GM18907 (cell line): Measurements from ENCODE around the gene ATP11A.
"Not testable (repeated sequence)": the region's sequence is repeated elsewhere in the genome, so short reads cannot be mapped to it uniquely, and the experiment has no call there.

ENCODE experiments used
- ATAC-seq: cut with Tn5 transposase; IDR thresholded peaks from one replicate; pipeline ENCODE4 v1.9.1; 2021; ENCODE audit warnings: mild to moderate bottlenecking, moderate library complexity; ENCODE audit not compliant: unreplicated experiment

ATP11A gene

DNA sequence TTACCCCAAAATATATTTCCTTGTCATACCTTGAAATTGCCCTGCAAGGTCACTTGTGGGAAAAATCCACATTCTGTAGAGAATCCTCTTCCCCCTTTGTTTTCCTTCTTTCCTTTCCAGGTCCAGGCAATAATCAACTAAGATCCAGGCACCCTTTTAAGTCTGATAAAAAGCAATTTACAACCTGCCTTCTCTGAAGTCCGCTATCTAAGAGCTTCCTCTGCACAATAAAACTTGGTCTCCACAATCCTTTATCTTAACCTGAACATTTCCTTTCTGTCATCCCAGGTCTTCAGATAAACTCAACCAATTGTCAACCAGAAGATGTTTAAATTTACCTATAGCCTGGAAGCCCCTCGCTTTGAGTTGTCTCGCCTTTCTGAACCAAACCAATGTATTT lies 19.5 kb downstream of the ATP11A start:
- ATAC-seq: not testable (repeated sequence)

DNA sequence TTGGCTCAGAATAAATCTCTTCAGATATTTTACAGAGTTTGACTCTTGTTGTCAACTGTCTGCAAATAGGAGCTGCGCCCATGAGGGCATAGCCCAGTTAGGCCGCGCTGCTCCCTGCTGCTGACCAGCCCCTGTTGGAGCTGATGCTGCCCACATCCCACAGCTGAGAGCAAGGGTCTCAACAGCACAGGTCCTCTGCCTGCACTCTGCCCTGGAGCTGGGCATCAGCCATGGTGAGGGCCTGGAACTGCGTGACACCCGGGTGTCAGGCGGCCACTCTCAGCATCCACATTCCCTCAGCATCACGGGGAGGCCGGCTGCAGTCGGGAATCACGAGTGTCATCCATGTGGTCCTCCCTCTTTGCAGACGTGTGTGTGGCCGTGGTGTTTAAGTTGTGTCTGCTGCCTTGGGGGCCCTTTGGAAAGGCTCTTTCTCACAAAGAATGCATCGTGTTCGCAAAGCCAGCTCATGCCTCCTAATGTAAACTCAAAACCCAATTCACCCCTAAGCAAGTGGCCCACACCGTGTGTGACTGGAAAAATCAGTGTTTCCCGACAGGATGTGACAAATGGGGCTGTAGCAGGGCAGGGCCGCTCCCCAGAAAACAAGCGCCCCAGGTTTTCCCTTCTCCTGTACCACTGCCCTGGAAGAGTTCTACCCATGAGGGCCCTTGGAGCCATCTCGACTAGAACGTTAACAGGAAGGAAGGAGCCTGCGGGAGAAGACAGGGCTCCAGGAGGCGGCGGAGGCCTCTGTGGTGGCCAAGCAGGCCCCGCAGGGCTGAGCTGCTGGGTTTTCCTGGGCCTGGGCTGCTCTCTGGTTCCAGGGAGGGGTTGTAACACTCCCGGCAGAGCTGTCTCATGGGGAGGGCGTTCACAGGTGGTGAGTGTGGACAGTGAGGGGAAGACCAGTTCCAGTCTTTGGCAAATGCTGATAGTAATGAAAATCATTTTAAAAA lies 20.3 kb downstream of the ATP11A start:
- ATAC-seq: no peak

DNA sequence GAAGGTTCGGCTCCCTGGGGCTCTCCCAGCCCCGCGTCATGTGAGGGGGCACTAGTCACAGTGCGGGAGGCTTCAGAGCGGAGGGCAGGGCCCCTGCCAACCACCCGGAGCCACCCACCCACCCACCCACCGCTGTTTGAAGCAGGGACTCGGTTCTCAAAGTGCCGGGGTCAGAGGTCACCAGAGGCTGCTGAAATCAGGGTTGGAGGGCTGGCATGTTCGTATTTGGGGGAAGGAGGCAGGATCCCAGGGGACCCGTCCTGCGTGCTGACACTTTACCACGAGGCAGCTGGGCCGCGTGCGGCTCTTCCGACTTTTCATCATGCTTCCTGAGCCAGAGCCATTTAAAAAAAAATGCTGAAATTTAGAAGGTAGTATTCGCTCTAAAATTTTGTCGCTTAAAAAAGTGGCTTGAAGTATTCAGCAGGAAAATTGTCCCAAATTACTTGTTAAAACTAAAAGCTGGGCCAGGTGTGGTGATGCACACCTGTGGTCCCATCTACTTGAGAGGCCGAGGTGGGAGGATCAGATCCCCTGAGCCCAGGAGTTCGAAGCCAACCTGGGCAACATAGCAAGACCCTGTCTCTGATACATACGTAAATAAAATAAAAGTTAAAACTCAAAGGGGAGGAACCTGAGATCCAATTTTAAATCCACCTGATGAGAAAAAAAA lies 21.2 kb downstream of the ATP11A start:
- ATAC-seq: no peak

DNA sequence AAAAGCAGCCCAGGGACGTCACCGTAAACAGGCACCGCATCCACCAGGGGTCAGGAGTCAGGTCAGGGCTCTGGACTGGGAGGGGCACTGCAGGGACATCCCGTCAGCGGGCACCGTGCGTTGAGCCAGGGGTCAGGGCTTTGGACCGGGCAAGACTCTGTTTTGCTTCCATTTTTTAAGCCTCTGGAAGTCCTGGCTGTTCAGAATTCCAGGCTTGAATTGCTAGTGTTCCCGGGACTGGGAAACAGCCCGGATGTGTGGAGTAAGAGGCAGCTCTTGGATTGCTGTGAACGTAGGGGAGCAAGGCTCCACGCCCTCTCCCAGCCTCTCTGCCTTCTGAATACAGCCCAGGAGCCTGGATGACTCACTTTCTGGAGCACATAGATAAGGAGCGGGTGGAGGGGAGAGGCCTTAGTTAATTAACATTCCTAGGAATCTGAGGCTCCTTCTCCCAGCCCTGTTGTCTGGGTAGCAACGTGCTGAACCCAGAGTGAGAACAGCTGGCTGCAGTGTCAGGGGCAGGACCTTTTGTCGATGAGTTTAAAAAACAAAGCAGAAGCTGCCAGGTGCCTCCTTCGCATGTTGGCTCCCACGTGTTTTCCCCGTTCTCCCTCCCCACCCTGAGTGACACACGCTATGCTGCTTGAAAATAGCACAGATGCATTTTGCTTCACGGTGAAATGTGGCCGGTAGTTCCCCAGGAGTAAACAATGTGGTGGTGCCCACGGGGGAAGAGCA lies 21.9 kb downstream of the ATP11A start:
- no peak for ATAC-seq

DNA sequence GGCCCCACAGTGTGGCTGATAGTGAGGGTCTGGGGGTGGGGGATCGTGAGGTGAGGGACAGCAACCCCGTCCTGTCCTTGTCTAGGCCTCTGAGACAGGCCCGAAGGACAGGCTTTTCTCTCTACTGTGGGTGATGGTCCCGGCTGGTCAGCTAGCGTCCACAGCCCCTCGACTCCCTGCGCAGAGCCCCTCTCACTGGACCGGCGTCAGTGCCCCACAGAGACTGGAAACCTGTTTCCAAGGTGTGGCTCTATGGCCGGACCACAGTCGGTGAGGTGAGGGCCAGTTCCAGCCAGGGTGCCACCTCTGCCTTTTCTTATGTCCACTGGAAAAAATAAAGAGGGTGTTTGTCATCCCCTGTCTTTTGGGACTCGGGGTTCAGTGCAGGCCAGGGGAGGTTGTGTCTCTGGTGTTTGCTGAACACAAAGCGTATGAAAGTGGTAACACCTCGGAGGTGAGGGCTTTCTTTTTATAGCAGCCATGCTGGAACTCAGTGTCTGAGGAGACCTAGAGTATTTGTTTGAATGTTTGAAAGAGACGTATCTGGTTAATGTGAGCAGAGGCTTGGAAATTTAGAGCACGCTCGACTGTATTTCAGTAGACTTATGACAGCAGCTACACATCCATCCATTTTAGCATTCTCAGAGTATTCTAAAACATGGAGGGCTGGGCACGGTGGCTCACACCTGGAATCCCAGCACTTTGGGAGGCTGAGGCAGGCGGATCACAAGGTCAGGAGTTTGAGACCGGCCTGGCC lies 22.8 kb downstream of the ATP11A start:
- no peak for ATAC-seq

DNA sequence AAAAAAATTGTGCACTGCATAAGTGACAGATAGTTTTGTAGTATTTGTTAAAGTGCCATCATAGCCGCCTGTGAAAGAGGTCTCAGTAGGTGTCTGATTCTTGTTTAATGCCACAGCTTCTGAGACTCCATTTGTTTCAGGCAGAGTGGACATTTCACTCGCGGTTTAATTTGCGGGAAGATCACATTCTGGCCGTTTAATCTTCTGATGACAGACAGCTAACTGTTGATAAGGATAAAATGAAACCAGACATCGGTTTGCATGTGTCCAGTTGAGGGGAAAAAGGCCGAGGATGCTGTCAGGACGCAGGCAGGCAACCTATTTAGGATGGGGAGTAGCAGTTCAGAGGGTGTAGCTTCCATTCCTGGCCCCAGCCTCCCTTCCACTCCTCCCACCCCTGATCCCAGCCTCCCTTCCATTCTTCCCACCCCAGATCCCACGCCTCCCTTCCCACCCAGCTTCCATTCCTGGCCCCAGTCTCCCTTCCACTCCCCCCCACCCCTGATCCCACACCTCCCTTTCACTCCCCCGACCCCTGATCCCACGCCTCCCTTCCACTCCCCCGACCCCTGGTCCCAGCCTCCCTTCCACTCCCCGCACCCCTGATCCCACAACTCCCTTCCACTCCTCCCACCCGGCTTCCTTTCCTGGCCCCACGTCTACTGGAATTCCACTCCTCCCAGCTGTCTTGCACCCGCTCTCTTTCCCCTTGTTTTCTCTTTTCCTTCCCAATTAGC lies 23.8 kb downstream of the ATP11A start:
- no peak for ATAC-seq

DNA sequence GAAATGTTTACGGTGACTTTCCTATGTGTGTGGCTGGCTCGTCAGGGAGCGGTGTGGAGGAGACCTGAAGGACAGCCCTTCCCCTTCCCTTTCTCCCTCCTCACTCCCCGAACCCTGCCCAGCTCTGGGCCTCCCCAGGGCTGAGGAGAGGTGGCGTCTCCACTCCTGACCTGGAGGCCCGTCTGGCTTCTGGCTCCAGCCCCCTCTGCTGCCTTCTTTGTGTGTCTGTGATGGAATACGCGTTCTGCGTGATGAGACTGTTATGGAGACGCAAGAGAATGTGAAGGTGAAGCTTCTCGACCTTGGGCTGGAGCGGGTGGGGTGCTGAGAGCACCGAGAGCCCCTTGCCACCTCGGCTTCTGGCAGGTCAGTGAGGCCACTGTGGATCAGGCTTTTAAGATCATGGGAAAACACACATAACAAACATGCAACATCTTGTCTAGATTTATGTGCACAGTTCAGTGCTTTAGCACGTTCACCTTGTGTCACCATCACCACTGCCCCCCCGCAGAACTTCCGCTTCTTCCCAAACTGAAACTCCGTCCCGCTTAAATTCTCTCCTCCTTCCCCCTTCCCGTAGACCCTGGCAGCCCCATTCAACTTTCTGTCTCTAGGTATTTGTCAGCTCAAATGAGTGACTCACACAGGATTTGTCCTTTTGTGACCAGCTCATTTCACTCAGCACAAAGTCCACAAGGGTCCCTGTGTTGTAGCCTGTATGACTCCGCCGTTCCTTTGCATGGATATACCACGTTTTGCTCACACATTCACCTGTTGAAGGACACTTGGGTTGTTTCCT lies 24.7 kb downstream of the ATP11A start:
- ATAC-seq: no peak

DNA sequence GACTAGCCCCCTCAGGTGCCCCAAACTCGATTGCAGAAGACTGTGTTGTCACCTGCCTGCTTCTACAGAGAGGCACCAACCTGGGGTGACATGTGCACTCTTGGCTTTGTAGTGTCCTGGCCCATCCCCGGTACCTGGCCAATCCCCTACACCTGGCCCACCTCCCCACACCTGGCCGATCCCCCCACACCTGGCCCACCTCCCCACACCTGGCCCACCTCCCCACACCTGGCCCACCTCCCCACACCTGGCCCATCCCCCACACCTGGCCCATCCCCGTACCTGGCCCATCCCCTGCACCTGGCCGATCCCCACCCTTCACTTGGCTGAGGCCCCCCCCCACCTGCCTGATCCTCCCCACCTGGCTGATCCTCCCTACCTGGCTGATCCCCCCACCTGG lies 25.4 kb downstream of the ATP11A start:
- ATAC-seq: no peak

DNA sequence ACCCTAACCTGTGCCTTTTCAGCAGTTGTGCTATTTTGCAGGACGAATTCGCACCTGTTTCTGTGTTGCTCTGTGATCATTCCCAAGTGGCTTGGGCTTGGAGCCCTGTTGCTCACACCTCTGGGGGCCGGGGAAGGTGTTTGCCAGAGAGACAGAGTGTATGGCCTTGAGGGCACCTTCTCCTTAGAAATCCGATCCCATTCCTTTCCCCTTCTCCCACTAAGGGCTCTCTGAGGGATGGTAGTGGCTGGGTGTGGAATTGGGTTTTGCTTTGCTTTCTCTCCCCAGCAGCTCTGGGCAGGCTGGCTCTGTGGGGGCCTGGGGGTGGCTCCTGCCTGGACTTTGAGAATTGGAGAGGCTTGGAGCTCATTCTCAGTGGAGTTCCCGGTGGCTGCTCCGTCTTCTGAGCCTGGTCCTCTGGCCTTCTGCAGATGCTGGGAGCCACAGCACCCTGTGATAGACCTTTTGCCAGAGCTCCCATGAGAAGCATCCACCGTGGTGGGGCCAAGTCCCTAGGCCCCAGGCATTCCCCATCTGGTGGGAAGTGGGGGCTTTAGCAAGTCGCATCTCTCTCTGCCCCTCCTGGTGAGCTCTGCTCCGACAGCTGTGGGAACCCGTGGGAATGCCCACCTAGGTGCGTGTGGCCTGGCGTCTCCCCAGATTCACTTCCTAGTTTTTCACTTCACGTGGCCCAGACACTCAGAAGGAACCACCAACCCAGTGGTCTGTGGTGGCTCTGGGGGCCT lies 26.1 kb downstream of the ATP11A start:
- ATAC-seq: no peak

DNA sequence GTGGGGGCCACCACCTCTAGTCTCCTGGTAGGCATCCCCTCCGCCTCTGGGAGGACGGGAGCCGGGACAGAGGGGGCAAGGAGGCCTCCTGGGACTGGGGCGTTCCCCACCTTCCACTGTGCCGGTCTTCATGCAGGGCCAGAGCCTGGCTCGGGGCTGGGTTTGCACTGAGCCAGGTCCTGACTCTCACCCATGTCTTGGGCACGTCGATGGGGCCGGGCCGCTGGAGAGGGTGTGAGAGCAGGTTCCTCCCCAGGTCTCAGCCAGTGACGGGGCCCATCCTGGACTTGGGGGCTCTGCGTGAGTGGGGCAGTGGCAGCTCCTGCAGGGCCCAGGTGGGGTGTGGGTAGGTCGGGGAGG lies 26.6 kb downstream of the ATP11A start:
- no peak for ATAC-seq

DNA sequence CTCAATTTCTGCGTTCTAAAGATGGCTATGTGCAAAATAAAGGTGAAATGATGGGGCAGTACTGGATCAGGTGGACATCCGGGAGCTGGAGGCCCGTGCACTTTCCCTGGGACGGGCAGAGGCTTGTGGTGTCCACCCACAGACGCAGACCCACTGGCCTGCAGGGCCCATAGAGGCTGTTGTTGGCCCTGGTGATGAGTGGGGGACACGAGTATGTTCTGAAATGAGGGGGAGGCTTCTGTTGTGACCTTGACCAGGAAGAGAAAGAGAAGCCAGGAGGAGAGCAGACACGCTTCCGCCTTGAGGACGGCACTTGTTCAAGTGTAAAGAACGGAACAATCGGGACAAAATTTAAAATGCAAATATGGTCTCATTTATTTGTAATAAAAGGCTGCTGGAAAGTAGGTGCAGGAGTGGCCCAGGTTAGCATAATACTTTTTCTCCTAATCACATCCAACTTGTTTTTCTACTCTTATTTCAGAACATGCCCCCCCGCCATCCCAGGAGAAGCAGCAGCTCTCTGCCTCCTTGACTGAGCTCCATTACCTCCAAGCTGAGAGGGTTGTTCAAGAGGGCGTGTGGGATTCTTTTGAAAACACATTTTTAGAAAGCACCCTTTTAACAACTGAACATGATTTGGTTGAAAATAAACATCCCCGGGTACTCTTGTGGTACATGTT lies 27.1 kb downstream of the ATP11A start:
- no peak for ATAC-seq

DNA sequence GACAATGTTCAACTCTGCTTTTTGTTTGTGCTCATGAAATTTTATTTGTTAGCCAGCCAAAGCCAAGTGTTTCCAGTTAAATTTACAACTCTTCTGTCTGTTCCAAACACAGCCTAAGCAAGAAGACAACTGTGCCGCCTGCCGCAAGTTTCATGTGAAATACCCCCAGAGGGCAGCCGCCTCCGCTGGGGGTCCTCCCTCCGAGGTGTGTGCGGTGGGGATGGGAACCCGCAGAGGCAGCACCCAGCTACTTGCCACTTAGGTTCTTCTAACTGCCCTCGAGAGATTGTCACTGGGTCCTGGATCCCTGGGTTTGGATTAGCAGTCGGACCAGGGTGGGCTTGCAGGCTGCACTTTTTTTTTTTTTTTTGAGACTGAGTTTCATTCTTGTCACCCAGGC lies 28.5 kb downstream of the ATP11A start:
- no peak for ATAC-seq

DNA sequence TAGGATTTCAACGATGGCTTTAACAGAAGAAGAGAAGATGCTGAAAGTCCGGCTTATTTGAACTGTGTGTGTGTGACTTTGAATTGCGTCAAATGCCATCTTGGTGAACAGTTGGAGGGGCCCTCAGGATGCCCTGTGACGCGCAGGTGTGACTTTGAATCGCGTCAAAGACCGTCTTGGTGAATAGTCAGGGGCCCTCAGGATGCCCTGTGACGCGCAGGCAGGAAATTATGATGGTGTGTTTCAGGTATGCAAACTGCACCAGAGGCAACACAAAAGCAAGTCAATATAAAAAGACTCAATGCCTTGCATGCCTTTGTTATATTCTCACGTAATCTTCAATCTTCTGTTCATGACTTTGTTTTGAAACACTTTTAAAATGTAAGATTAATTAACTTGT lies 29.2 kb downstream of the ATP11A start:
- no peak for ATAC-seq

DNA sequence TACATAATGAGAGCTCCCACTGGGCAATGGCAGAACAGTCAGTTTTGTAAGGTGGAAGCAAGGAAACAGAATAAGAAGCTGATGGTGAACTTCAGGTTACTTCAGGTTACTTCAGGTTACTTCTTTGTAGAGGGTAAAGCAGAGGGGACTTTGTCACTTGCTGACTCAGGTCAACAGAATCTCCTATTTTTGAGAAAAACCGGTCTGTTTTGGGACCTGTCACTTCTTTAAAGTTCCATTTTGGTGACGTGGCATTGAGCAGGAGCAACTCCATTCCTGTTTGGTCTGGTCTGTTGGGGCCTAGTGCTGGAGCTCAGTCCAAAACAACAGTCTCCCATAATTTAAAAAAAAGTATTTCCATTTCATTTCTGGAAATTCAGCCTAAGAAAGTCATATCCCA lies 29.7 kb downstream of the ATP11A start:
- no peak for ATAC-seq

DNA sequence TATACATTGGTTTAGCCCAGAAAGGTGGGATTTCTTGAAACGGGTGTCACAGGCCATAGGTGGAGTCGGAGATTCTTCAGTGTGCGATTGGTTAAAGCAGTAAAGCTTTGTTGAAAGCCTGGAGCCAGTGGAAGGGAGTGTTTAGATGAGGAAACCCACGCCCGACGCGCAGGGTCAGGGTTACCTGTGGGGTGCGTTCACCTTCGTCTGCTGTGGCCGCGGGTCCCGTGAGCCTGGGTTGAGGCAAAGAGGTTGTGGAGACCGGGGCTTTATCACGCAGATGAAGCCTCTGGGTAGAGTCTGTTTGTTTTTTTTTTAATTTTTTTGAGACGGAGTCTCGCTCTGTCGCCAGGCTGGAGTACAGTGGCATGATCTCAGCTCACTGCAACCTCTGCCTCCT lies 30.4 kb downstream of the ATP11A start:
- ATAC-seq: no peak

DNA sequence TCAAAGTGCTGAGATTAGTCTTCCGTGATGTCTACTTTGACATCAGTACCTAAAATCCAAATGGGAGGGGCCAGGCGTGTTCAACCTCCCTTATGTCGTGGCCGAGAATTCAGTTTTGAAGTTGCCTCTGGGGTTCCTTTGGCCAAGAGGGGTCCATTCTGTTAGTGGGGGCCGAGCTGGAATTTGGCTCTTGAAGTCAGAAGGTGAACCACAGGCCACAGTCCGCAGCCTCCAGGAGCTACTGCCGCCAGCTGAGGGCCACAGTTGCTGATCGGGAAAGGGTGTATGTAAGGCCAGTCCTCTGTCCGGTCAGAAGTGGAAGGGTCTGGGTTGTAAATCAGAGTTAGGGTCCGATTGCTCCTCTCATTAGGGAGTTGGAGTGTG lies 31.0 kb downstream of the ATP11A start:
- ATAC-seq: no peak

DNA sequence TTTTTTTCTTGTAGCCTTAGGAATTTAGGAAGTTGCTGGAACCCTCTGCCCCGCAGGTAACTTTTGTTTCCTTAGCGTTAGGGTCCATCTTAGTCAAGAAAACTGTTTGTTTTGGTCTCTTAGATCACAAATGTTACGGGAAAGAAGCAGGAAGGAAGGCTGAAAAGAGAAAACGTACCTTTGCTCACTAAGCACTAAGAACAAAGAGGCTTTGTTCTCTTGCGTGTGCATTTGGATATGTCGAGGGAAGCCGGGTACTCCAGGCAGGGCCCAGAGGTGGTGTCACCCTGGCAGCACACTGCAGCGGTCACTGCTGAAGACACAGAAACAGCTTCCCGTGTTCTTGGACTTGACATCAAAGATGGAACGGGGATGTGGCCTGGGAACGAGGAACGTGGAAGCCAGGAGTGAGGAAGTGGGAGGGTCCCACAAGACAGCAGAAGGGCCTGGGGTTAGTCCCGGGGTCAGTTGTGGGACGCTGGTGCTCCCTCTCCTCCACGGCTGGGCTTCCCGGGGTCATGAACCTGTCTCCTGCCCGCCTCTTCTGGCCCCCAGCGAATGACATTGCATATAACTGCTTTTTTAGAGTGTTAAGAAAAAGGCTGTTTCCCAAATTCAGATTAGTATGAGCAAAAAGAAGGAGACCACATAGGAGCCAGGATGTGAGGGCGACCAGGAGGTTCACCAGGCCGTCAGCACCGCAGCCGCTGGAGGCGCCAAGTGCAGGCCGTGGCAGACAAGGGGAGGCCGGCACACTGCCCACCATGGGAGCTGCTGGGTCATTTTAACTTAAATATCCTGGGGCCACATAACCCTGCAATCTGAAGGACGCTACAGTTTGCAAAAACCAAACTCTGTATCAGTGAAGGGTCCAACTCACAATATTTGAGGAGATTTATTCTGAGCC lies 31.6 kb downstream of the ATP11A start:
- ATAC-seq: no peak
